Transverse colon (tissue), 3 donors: ENCODE measurements around the gene STAU1.

Source experiments
- POLR2A ChIP-seq: fragments of 450-650 bp; IDR thresholded peaks from one replicate; pipeline ENCODE4 v1.6.1; 2016; ENCODE audit warnings: antibody characterized with exemption, mild to moderate bottlenecking, moderate library complexity
- TF ChIP-seq, protein P1 (sequence below), 5 experiments: fragments of 200-600 bp in 3 of 5; fragments of 450-650 bp in 2 of 5; sonication (generic) in 3 of 5; IDR thresholded peaks; 1 replicate in 2 of 5; 2 replicates in 3 of 5; pipeline ENCODE4 v1.5.1; 2016 to 2017; ENCODE audit warnings: antibody characterized with exemption in 5 of 5, inconsistent platforms in 3 of 5, mild to moderate bottlenecking in 2 of 5, moderate library complexity in 1 of 5

DNA sequence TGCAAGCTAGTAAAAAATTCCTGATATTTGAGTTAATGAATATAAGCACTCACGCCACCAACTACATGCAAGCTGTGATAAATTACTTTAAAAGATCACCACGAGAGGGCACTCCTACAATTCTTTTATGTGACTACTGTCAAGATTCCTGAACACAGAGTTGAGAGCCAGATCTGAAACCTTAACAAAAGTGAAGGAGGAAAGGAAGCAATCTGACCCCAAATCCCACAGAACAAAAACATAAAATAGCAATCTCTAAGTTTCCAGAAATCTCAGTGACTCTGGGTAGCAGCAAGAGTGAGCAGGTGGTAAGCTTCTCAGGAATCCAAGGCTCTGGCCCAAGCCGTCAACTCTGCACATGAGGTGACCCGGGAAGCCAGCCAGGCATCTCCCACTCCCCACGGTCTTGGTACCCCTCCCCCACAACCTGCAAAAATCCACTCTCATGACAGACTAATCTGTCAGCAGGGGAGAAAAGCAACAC, 55.1 kb downstream of the STAU1 start:
- TF ChIP-seq, protein P1, sequence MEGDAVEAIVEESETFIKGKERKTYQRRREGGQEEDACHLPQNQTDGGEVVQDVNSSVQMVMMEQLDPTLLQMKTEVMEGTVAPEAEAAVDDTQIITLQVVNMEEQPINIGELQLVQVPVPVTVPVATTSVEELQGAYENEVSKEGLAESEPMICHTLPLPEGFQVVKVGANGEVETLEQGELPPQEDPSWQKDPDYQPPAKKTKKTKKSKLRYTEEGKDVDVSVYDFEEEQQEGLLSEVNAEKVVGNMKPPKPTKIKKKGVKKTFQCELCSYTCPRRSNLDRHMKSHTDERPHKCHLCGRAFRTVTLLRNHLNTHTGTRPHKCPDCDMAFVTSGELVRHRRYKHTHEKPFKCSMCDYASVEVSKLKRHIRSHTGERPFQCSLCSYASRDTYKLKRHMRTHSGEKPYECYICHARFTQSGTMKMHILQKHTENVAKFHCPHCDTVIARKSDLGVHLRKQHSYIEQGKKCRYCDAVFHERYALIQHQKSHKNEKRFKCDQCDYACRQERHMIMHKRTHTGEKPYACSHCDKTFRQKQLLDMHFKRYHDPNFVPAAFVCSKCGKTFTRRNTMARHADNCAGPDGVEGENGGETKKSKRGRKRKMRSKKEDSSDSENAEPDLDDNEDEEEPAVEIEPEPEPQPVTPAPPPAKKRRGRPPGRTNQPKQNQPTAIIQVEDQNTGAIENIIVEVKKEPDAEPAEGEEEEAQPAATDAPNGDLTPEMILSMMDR (IDR thresholded peaks at IDR 0.05): peak; percentile 54 to 67 (median 58)
- no peak for TF ChIP-seq POLR2A
